ENCODE measurements around the gene AGBL1. TPM values are rescaled to one million over a fixed set of nuclear protein-coding genes. Genes with fewer than 3 reads are reported as not detected.

Gene AGBL1
- total RNA-seq, 2 experiments from 2014 or later = not detected

DNA sequence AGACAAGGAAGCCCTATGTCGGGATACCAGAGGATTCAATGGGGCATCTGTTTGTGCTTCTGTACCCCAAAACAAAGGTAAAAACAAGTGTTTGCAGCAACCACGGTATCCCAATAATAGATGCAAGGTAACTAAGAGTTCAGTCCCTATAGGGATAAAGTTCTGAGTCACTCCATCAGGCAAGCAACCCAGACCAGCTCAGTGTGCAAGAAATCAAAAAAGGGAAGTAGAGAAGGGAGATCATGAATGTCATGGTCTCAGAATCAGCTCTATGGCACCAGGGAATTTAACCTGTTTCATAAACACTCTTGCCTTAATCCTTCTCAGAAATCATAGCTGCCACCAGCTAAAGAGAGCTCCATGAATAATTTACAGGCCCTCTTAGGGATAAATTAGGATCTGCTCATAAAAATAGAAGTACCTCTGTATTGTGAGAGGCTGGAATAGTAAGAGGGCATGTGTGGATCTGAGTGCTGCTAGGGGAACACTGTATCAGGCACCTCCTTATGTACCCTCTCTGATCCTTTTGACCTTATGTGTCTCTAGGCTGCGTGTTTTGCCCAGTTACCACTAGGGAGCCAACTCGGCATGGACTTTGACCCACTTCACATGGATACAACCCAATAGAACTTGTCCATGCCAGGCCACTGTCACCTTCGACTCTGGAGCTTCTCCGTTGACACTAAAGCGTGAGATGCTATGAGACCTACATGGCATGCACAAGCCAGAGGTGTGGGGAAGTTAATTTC, 754.6 kb downstream of the AGBL1 start:
- no peaks in the 10 kb centered on the region for H3K4me1 Mint-ChIP-seq
- ATAC-seq (ENCODE audit: low read depth) = no peak

DNA sequence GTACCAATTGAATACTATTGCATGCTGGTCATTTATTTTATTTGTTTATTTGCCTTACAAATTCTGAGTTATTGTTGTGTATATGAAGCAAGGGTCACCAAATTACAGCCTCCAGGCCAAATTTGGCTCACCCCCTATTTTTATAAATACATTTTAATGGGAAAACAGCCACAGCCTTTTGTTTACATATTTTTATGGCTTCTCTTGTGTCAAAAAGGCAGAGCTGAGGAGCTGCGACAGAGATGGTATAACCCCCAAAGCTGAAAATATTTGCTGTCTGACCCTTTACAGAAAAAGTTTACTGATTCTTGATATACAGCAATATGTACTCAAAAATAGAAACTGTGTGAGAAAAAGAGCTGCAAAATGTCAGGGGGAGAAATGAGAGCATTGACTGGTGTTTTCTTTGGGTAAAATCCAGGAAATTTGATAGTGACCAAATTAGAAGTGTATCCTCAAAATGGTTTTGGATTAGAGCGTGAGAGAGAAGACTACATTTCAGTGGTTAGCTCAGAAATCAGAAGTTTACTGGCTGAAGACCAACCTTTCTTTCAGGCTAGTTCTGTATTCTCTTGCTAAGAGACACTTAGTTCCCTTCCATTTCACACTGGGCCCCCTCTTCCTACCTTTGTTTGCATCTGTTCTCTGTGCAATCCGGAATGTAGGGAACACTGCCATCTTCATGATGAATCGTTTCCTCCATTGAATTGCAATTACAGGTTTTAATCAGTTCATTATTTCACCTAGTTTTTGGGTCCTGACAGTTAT, 757.8 kb downstream of the AGBL1 start:
- Mint-ChIP-seq H3K4me1 (no peaks in the 10 kb centered on the region), H3K27ac (no peak overlapping the region), H3K4me3 (no peak overlapping the region), H3K27me3 (peaks cover 2% of the 10 kb centered on the region), H3K36me3 (no peaks in the 10 kb centered on the region), H3K9me3 (peaks cover 3% of the 10 kb centered on the region)
- ATAC-seq (ENCODE audit: low read depth) = no peak
- POLR2A ChIA-PET = no interaction called here
- DNase-seq = no peak

More for the DNA sequence above, 754.6 kb downstream of the AGBL1 start:
- POLR2A ChIA-PET = no interaction called here
- Mint-ChIP-seq H3K4me3 (no peak overlapping the region), H3K9me3 (peaks cover 4% of the 10 kb centered on the region), H3K36me3 (no peaks in the 10 kb centered on the region), H3K27me3 (no peaks in the 10 kb centered on the region), H3K27ac (no peak overlapping the region)
- DNase-seq = no peak

DNA sequence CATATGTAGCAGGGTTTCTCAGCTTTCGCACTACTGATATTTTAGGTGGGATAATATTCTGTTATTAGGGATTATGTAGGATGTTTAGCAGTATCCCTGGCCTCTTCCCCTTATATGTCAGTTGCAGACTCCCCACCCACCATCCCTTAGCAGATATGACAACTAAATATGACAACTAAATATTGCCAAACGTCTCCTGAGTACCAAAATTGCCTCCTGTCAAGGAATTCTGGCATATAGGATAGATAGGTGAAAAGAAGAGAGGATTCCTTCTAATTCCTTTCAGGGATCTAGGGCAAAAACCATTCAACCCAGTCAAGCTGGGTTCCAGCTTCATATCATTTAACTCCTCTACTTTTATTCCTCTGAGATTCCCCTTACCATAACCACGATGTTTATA, 759.8 kb downstream of the AGBL1 start:
- Mint-ChIP-seq H3K4me1 (no peaks in the 10 kb centered on the region), H3K27ac (no peak overlapping the region), H3K27me3 (peaks cover 2% of the 10 kb centered on the region), H3K36me3 (no peaks in the 10 kb centered on the region), H3K4me3 (no peak overlapping the region), H3K9me3 (no peaks in the 10 kb centered on the region)
- POLR2A ChIA-PET = no interaction called here
- DNase-seq = no peak
- ATAC-seq (ENCODE audit: low read depth) = no peak

DNA sequence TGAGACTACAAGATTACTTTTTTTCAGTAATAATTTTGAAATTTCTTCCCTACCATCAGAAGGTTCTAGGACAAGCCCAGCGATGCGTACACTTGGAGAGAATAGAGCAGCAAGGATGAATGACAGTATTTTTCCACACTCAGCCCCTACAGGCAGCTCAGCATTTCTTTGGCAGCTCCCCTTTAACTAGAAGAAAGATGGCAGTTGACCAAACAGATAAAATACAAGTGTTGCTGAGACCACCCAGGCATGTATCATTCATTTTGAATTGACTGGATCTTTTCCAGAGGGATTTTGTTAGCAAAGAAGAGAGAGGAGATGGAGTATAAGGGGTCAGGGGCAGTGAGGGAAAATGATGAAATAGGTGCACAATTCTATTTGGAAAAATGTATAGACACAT, 761.3 kb downstream of the AGBL1 start:
- DNase-seq (no peak), ATAC-seq (ENCODE audit: low read depth) (no peak)
- H3K4me1 Mint-ChIP-seq = no peaks in the 10 kb centered on the region
- H3K4me3 Mint-ChIP-seq = no peak overlapping the region
- POLR2A ChIA-PET = no interaction called here
- H3K27me3 Mint-ChIP-seq = peaks cover 4% of the 10 kb centered on the region
- H3K9me3 Mint-ChIP-seq = no peaks in the 10 kb centered on the region
- no peaks in the 10 kb centered on the region for H3K36me3 Mint-ChIP-seq
- H3K27ac Mint-ChIP-seq = no peak overlapping the region

DNA sequence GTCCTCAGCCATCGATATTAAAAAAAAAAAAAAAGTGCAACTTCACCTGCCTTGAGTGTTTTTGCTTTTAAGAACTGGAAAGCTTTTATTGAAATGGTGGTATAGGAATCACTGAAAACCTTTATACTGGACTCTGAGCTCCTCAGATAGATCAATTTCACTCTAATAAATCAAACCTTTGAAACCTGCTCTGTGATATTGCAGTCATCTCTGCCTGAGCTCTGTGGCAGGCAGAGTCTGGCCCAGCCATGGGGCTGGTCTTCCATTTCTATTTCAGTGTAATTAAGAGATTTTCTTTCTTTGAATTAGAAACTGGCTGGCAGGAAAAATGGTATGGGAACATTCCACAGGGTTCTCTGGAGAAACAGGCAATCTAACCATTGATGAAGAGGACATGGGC, 762.5 kb downstream of the AGBL1 start:
- no peak overlapping the region for H3K4me3 Mint-ChIP-seq
- H3K9me3 Mint-ChIP-seq = peaks cover under 1% of the 10 kb centered on the region
- DNase-seq = no peak
- ATAC-seq (ENCODE audit: low read depth) = no peak
- peaks cover 4% of the 10 kb centered on the region for H3K27me3 Mint-ChIP-seq
- H3K27ac Mint-ChIP-seq = no peak overlapping the region
- no peaks in the 10 kb centered on the region for H3K36me3 Mint-ChIP-seq
- POLR2A ChIA-PET = interaction anchor here (0.7 kb wide), 1 partner anchor 931 kb away, joined by 3 read pairs; no protein-coding TSS in a partner anchor
- no peaks in the 10 kb centered on the region for H3K4me1 Mint-ChIP-seq

DNA sequence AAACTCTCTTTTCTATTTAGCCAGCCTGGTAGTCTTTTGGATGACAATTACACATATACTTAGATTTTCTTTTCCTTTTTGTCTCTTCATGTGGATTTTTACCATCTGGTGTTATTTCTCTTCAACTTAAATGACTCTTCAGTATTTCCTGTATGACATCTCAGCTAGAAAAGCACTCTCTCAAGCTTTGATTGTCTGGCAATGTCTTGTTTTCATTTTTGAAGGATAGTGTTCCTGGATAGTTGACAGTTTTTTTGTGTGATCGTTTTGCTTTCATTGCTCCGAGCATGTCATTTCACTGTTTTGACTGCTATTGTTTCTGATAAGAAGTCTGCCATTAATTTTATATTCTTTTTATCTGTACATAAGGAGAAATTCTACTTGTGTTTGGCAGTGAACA, 766.4 kb downstream of the AGBL1 start:
- ATAC-seq (ENCODE audit: low read depth) = no peak
- POLR2A ChIA-PET = no interaction called here
- Mint-ChIP-seq H3K36me3 (no peaks in the 10 kb centered on the region), H3K27me3 (peaks cover 1% of the 10 kb centered on the region), H3K4me1 (no peaks in the 10 kb centered on the region), H3K9me3 (peaks cover 4% of the 10 kb centered on the region), H3K4me3 (no peak overlapping the region), H3K27ac (no peak overlapping the region)
- DNase-seq = no peak

DNA sequence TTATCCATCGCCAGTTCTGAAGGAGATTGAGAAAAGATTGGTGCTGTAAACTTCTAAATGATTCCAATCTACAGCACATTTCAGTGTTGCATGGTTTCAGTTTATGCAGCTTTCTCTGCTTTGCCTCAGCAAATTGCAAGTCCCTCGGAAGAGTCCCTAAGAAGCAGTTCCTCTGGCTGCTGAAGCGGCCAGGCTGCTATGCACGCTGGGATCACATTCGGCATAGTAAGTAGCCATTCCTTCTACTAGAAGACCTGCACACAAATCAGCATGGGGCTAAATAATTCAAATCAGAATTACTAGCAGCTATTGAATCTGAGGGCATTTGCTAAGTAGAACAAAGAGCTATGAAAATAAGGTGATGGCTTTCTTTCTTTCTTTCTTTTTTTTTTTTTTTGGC, 769.5 kb downstream of the AGBL1 start:
- POLR2A ChIA-PET = no interaction called here
- Mint-ChIP-seq H3K27me3 (peaks cover 1% of the 10 kb centered on the region), H3K36me3 (no peaks in the 10 kb centered on the region), H3K4me3 (no peak overlapping the region), H3K9me3 (peaks cover 4% of the 10 kb centered on the region), H3K4me1 (no peaks in the 10 kb centered on the region), H3K27ac (no peak overlapping the region)
- no peak for DNase-seq
- no peak for ATAC-seq (ENCODE audit: low read depth)

DNA sequence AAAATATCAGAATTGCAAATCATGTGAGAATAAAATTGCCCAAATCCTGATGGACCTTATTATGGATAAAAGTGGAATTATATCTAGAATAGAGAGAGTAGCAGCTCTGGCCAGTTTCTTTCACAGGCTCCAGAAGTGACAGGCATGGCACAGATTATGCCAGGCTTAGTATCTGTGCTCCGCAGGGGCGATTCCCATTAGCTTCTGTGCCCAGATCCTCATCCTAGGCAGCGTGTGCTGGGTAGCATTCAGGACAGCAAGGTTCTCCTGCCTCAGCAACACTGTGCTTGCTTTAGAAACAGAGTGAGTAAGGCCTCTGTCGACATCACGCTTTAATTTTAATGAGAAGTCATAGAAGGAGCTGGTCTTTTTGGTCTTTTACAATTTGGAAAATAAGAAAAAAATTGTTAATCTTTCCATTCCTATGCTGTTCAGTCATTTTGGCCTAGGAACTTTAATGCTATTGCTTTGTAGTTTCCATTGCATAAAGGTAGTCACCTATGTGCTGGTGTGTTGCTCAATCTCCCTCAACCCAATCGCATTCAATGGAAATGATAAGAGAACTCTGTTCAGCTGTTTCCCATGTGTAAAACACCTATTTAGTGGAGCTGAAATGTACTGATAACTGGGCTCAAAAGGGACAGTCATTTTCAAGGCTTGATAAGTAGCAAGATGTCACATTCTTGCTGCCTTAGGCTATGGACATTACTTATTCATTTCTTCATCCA, 770.1 kb downstream of the AGBL1 start:
- Mint-ChIP-seq H3K4me1 (no peaks in the 10 kb centered on the region), H3K27ac (no peak overlapping the region), H3K4me3 (no peak overlapping the region), H3K36me3 (no peaks in the 10 kb centered on the region), H3K27me3 (peaks cover 1% of the 10 kb centered on the region), H3K9me3 (peaks cover 4% of the 10 kb centered on the region)
- ATAC-seq (ENCODE audit: low read depth) (no peak), DNase-seq (no peak)
- POLR2A ChIA-PET = no interaction called here

DNA sequence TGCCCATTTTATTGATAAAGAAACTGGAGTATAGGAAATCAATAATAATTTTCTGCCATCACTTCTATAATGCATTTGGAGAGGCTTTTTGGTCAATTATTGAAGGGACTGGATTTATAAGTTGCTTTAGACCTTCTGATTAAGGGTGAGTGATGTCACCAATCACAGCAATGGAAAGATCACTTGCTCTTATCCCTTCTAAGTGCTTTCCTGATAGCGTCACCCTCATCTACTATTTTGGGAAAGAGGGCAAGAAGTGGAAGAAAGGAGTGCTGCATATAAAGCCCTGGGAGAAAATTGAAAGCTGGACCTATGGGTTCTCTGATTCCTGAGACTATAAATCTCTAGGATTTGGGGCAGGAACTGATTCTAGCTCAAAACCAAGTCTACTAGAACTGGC, 771.3 kb downstream of the AGBL1 start:
- POLR2A ChIA-PET = no interaction called here
- H3K27ac Mint-ChIP-seq = no peak overlapping the region
- no peak for ATAC-seq (ENCODE audit: low read depth)

DNA sequence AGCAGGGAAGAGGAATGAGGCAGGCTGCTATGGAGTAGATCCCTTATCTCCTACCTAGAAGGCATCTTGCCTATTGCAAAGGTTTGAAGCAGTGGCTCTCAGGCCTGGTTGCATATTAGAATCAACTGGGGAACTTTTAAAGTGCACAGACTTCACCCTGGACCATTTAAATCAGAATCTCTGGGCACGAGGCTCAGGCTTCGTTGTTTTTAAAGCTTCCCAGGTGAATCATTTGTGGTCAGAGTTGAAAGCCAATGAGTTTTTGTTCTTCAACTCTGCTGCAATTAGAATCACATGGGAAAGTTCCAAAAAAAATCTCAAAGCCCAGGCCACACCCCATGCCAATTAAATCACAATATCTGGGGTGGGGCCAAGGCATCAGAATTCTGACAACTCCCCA, 773.1 kb downstream of the AGBL1 start:
- POLR2A ChIA-PET = no interaction called here
- Mint-ChIP-seq H3K4me1 (no peaks in the 10 kb centered on the region), H3K27me3 (no peaks in the 10 kb centered on the region)

More for the DNA sequence above, 771.3 kb downstream of the AGBL1 start:
- H3K4me1 Mint-ChIP-seq = no peaks in the 10 kb centered on the region
- H3K27me3 Mint-ChIP-seq = no peaks in the 10 kb centered on the region
- no peaks in the 10 kb centered on the region for H3K36me3 Mint-ChIP-seq
- no peak overlapping the region for H3K4me3 Mint-ChIP-seq
- DNase-seq = no peak
- peaks cover 4% of the 10 kb centered on the region for H3K9me3 Mint-ChIP-seq

DNA sequence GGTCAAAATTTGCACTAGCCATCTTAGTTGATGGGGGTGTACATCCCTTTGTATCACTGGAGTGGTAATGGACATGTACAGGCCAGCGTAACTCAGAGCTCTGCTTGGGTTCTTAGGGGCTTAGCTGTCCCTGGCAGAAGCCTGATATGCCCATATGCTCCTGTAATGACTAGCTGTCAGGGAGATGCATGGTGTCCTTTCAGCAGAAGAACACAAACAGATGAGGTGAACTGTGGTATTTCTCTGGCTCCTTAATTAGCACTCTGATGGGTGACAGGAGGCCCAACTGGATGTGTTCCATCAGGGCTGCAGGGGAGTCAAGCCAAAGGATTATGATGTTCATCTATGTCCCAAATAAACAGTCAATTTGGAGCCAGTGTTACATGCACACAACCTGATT, 774.5 kb downstream of the AGBL1 start:
- H3K27ac Mint-ChIP-seq = no peak overlapping the region
- POLR2A ChIA-PET = no interaction called here
- no peaks in the 10 kb centered on the region for H3K27me3 Mint-ChIP-seq
- no peak for DNase-seq
- no peaks in the 10 kb centered on the region for H3K4me1 Mint-ChIP-seq
- no peak overlapping the region for H3K4me3 Mint-ChIP-seq
- ATAC-seq (ENCODE audit: low read depth) = no peak
- H3K9me3 Mint-ChIP-seq = no peaks in the 10 kb centered on the region
- no peaks in the 10 kb centered on the region for H3K36me3 Mint-ChIP-seq

More for the DNA sequence above, 773.1 kb downstream of the AGBL1 start:
- ATAC-seq (ENCODE audit: low read depth) (no peak), DNase-seq (no peak)
- Mint-ChIP-seq H3K36me3 (no peaks in the 10 kb centered on the region), H3K27ac (no peak overlapping the region), H3K9me3 (peaks cover 2% of the 10 kb centered on the region), H3K4me3 (no peak overlapping the region)

DNA sequence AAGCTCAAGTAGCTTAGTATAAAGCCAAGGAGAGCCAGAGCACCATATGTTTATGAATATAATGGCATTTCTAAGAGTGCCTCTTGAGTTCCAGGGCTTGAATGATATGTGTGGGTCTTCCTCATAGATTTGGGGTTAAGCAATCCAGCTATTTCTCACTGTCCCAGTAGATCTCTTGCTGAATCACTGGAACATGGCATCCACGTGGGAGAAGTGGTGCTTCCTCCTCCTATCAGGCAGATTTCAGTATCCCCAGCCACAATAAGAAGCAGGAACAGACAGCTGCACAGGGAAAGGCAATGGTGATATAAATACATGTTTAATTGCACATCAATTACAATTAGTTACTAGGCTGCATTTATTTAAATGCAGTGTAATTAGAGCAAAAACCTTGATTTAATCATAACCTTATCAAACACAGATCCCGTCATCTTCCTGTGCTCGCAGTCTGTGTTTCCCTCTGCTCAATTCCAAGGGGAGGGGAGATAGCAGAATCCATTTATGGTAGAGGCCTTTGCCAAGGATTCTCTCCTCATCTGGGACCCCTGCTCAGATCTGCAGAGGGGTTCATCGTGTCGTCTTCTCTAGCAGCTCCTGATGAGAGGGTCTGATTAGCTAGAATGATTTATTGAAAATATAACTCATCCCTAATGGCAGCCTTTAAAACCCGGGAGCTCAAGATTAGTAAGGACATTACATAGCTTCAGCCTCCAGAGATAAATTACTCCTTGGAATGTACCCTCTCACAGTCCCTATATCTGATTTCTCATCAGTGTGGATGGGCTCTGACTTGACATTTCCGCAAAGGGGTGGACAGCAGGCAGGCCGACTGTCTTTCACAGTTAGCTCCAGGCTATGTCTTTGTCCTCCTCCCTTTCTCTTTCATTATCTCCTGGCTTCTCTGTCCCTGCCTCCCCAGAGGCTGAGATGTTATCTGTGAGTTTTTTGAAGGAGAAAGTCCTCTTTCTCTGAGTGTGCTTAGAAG, 775.9 kb downstream of the AGBL1 start:
- H3K4me3 Mint-ChIP-seq = no peak overlapping the region
- no peaks in the 10 kb centered on the region for H3K27me3 Mint-ChIP-seq
- DNase-seq (no peak), ATAC-seq (ENCODE audit: low read depth) (no peak)
- no peaks in the 10 kb centered on the region for H3K4me1 Mint-ChIP-seq
- H3K9me3 Mint-ChIP-seq = no peaks in the 10 kb centered on the region
- no peak overlapping the region for H3K27ac Mint-ChIP-seq
- POLR2A ChIA-PET = no interaction called here
- no peaks in the 10 kb centered on the region for H3K36me3 Mint-ChIP-seq

DNA sequence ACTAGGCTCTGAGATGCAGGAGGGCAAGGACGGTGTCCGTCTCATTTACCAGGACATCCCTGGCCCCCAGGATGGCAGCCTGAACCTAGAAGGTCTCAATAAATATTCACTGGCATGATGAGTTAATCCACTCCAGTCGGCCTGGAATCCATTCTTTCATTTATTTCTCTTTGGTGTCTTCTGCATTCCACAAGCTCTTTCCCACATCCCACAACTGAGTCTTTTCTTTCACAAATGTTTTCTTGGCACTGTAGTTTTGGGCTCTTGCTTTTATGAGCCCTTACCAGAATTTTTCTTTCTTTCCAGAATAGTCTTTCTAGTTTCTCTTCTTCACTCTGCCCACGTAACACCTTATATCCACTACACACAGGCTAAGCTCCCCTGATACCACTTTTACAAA, 778.0 kb downstream of the AGBL1 start:
- Mint-ChIP-seq H3K27me3 (no peaks in the 10 kb centered on the region), H3K4me3 (no peak overlapping the region), H3K9me3 (no peaks in the 10 kb centered on the region), H3K36me3 (no peaks in the 10 kb centered on the region), H3K27ac (no peak overlapping the region), H3K4me1 (no peaks in the 10 kb centered on the region)
- ATAC-seq (ENCODE audit: low read depth) (no peak), DNase-seq (no peak)
- POLR2A ChIA-PET = no interaction called here

Data from activated naive CD8-positive, alpha-beta T cell treated with anti-CD3 and anti-CD28 coated beads, Interleukin-2, amount 10 ng/mL, durations not matched to agents 7 days and 5 days (primary cell).